ENCODE measurements around the gene LRP8.

The LRP8 gene

DNA sequence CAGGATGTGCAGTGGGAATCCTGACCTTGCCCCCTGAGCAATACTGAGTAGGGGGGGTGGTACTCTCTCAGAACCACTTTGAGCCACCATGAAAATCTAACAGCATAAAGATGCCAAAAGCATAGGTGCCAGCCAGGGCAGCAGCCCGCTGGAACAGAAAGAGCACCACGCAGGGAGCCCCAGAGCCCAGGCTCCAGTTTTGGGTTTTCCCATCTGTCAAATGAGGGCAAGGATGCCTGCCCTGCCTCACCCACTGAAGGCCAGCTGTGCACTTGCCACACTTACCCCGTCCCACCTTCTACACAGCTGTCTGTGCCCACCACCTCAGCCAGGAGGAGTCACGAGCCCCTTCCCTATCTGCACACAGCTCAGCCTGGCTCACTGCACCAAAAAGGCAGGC lies 20.8 kb downstream of the LRP8 start:
- no peak for DNase-seq (ENCODE audit: low read depth)
- H3K4me3 ChIP-seq (ENCODE audit: low read depth, low read length), result no peak overlapping the region
- TF ChIP-seq, protein P1, sequence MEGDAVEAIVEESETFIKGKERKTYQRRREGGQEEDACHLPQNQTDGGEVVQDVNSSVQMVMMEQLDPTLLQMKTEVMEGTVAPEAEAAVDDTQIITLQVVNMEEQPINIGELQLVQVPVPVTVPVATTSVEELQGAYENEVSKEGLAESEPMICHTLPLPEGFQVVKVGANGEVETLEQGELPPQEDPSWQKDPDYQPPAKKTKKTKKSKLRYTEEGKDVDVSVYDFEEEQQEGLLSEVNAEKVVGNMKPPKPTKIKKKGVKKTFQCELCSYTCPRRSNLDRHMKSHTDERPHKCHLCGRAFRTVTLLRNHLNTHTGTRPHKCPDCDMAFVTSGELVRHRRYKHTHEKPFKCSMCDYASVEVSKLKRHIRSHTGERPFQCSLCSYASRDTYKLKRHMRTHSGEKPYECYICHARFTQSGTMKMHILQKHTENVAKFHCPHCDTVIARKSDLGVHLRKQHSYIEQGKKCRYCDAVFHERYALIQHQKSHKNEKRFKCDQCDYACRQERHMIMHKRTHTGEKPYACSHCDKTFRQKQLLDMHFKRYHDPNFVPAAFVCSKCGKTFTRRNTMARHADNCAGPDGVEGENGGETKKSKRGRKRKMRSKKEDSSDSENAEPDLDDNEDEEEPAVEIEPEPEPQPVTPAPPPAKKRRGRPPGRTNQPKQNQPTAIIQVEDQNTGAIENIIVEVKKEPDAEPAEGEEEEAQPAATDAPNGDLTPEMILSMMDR (IDR thresholded peaks at IDR 0.05; ENCODE audit: low read depth, low read length, missing control alignments), result no peak

DNA sequence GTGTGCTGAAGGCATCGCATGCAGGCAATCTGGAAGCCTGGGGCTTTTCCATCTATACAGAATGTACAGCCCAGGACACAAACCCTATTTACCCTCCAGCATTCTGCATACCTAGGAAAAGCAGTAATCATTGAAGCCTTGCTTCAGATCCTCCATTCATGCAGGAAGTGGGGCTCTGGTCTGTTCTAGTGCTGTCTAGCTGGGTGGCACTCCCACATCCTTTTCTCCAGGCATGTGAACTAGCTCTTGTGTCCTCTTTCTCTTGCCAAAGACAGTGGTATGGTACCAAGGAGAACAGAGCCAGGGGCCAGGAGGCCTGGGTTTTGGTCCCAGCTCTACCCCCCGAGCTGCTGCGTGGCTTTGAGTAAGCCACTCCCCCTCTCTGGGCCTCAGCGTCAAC lies 21.7 kb downstream of the LRP8 start:
- no peak for DNase-seq (ENCODE audit: low read depth)
- H3K4me3 ChIP-seq (ENCODE audit: low read depth, low read length), result no peak overlapping the region
- TF ChIP-seq, protein P1 (IDR thresholded peaks at IDR 0.05; ENCODE audit: low read depth, low read length, missing control alignments), result no peak

DNA sequence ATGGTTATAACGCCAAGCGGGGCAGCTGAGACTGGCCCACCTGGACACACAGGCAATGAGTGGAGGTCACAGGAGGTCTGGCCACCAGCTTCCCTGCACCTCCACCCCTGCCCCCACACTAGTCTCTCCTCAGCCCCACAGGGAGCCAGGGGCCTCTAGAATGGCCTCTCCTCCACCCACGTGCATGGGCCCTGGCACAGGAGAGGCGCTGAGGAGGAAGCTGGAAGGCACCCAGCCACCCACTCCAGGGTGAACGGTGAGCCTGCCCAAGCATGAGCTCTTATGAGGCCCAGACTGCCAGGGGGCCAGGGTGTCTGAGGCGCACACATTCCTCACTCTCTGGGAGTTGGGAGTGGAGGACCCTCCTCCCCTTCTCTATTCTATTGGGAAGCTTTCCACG lies 22.2 kb downstream of the LRP8 start:
- TF ChIP-seq, protein P1 (IDR thresholded peaks at IDR 0.05; ENCODE audit: low read depth, low read length, missing control alignments), result no peak
- H3K4me3 ChIP-seq (ENCODE audit: low read depth, low read length), result no peak overlapping the region
- no peak for DNase-seq (ENCODE audit: low read depth)

DNA sequence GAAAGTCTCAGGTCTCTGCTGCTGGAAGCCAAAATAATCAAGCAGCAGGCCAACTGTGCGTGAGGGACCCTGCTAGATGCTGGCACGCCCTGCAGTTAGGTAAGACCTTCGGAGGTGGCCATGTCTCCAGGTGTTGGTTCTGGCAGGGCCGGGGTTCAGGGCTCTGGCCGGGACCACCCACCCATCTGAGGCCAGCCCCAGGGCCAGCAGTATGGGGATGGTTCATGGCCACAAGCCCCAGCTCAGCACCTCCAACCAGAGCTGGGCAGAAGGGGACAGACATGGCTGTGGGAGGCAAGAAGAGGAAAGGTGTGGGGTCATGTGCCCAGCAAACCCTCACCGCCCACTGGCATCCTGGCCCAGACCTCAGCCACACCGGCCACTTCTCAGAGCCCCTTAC lies 23.3 kb downstream of the LRP8 start:
- TF ChIP-seq, protein P1 (IDR thresholded peaks at IDR 0.05; ENCODE audit: low read depth, low read length, missing control alignments), result no peak
- H3K4me3 ChIP-seq (ENCODE audit: low read depth, low read length), result no peak overlapping the region
- no peak for DNase-seq (ENCODE audit: low read depth)

DNA sequence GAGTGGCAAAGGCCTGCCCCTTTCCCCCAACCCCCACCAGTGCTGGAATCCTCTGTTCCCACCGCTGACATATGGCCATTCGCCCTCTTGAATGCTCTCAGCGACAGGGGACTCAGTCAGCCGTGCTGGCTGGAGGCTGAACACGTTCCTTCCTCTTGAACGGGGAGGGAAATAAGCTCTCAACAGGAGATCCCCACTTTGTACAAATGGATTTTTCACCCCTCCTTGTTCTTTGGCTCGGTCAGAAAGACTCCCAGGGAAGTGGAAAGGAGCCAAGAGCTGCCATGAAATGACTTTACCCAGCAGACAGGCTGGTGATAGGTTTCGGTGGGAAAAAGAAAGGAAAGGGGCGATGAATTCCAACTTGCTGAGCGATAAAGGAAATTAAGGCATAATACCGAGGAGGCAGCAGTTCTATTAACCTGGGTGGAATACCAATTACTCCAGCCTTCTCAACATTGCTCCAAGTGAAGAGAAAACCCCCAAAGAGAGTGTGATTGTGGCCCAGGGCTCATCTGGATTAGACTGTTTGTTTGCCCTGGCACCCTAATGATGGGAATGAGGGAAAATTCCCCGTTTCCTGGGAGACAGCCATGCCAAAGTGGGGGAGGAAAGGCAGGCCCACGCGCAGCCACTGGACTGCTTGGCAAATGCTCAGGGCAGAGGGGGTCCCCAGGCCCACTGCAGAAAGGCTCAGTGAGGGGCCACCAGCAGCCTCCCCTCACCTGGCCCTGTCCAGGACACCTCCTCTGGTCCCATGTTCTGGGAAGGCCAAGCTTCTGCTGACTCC lies 23.9 kb downstream of the LRP8 start:
- DNase-seq (ENCODE audit: low read depth), result no peak
- H3K4me3 ChIP-seq (ENCODE audit: low read depth, low read length), result no peak overlapping the region
- TF ChIP-seq, protein P1 (IDR thresholded peaks at IDR 0.05; ENCODE audit: low read depth, low read length, missing control alignments), result no peak

DNA sequence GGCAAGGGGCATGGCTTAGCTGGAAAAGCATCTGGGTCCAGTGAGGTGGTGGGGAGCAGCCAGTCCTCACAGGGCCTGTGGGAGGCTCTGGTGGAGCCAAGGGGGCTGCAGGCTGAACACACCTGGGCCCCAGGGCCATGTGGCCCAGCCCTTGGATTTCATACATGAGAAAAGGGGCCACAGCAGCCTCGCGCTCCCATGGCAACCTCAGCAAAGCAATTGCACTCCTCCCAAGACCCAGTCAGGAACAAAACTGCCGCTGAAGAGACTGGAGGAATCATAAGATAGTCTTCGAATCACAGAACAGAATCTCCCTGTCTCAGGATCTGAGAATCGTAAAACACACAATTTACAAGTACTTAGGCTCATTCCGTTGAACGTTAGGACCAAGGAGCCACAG lies 24.6 kb downstream of the LRP8 start:
- TF ChIP-seq, protein P1 (IDR thresholded peaks at IDR 0.05; ENCODE audit: low read depth, low read length, missing control alignments), result no peak
- no peak for DNase-seq (ENCODE audit: low read depth)

DNA sequence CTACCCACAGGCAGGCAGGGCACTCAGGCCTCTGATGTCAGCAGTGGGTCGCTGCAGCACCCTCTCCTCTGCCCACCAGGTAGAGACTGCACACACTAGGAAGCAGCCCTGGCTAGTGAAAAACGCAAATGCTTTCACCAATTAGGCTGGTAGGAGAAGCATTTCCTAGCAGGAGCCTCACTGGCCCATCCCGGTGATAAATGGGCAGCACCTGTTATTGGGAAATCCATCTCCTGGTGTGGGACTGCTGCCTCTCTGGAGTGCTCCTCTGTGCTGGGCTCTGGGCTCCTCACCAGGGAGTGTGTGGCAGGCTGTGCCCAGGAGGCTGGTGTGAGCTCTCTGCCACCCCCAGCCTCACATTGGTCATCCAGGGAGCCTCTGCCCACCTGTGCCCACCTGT lies 28.6 kb downstream of the LRP8 start:
- no peak overlapping the region for H3K4me3 ChIP-seq (ENCODE audit: low read depth, low read length)
- TF ChIP-seq, protein P1 (IDR thresholded peaks at IDR 0.05; ENCODE audit: low read depth, low read length, missing control alignments), result no peak
- no peak for DNase-seq (ENCODE audit: low read depth)

More for the DNA sequence above, 24.6 kb downstream of the LRP8 start:
- no peak overlapping the region for H3K4me3 ChIP-seq (ENCODE audit: low read depth, low read length)
